Activated CD8-positive, alpha-beta T cell treated with anti-CD3 and anti-CD28 coated beads, Interleukin-2, amount 10 ng/mL, durations not matched to agents 7 days and 5 days (primary cell): ENCODE results near the gene OGG1. TPM values are rescaled to one million over a fixed set of nuclear protein-coding genes. Genes with fewer than 3 reads are reported as not detected.

Source experiments
- ATAC-seq: fragments of 150-1000 bp; cut with Tn5 transposase; one replicate; pipeline ENCODE4 v1.10.0; 2021; ENCODE audit warnings: moderate library complexity
- CTCF ChIA-PET: fragments of 350-600 bp; sonication (Branson Sonifier 250); formaldehyde crosslinking; loops from one replicate; lab custom pipeline; 2021; ENCODE audit warnings: antibody characterized with exemption; lab: Charles Lee
- POLR2A ChIA-PET: fragments of 350-600 bp; sonication (Branson Sonifier 250); formaldehyde crosslinking; loops from one replicate; lab custom pipeline; 2021; ENCODE audit warnings: antibody characterized with exemption; lab: Charles Lee
- DNase-seq: peaks from one replicate; pipeline ENCODE4 v3.0.0-alpha.2; 2020
- H3K27ac Mint-ChIP-seq: one replicate; pipeline ENCODE4 v1.8.0; 2021; ENCODE audit warnings: mild to moderate bottlenecking, mixed read lengths
- H3K27me3 Mint-ChIP-seq: one replicate; pipeline ENCODE4 v1.8.0; 2021; ENCODE audit warnings: low read depth, mixed read lengths
- H3K36me3 Mint-ChIP-seq: one replicate; pipeline ENCODE4 v1.8.0; 2021; ENCODE audit warnings: low read depth, mixed read lengths
- H3K4me1 Mint-ChIP-seq: one replicate; pipeline ENCODE4 v1.8.0; 2021; ENCODE audit warnings: low read depth, mixed read lengths
- H3K4me3 Mint-ChIP-seq: one replicate; pipeline ENCODE4 v1.8.0; 2021; ENCODE audit warnings: mild to moderate bottlenecking, mixed read lengths
- H3K9me3 Mint-ChIP-seq: one replicate; pipeline ENCODE4 v1.8.0; 2022; ENCODE audit warnings: mixed read lengths; ENCODE audit not compliant: insufficient read depth
- total RNA-seq, 2 experiments: library from RNA; stranded (reverse); gene quantifications; one replicate each; pipeline ENCODE4 v1.2.3, GENCODE V29; 2021

OGG1 gene
- total RNA-seq, 2 experiments from 2014 or later = 36.9 to 37.7 TPM

- Mint-ChIP-seq H3K4me3 (peak overlapping the region; percentile 20), H3K27ac (peak overlapping the region; percentile 97), H3K36me3 (peaks cover 42% of the 10 kb centered on the region), H3K27me3 (no peaks in the 10 kb centered on the region), H3K4me1 (peaks cover 66% of the 10 kb centered on the region), H3K9me3 (no peaks in the 10 kb centered on the region)
- DNase-seq = no peak
- ChIA-PET CTCF (no interaction called here), POLR2A (interaction anchor here (3.0 to 3.3 kb wide), 2 partner anchors 13 to 14 kb away, joined by 18 to 38 read pairs; partner anchors contain the start of genes ARPC4 and TADA3)
- no peak for ATAC-seq
Observed at GRCh38 chr3:9779075-9779593, 29.4 kb downstream of the OGG1 start.

GRCh38 chr3:9779721-9780457, 30.1 kb downstream of the OGG1 start:
- H3K4me1 Mint-ChIP-seq = peaks cover 66% of the 10 kb centered on the region
- ChIA-PET POLR2A (interaction anchor here (0.7 to 3.3 kb wide), 3 partner anchors 8 to 47 kb away, joined by 3 to 38 read pairs (median 3); partner anchors contain the start of genes ARPC4 and TADA3), CTCF (interaction anchor here (0.8 to 1.1 kb wide), 3 partner anchors 43 to 52 kb away, joined by 3 to 4 read pairs (median 3); no protein-coding TSS in a partner anchor)
- peaks cover 45% of the 10 kb centered on the region for H3K36me3 Mint-ChIP-seq
- H3K27ac Mint-ChIP-seq = peak overlapping the region; percentile 97
- H3K27me3 Mint-ChIP-seq = no peaks in the 10 kb centered on the region
- H3K9me3 Mint-ChIP-seq = no peaks in the 10 kb centered on the region
- peak overlapping the region; percentile 20 for H3K4me3 Mint-ChIP-seq
- DNase-seq (peak; percentile 77), ATAC-seq (peak; percentile 82)

GRCh38 chr3:9780458-9780812, 30.7 kb downstream of the OGG1 start:
- ChIA-PET POLR2A (interaction anchor here (1.3 to 3.3 kb wide), 2 partner anchors 11 to 48 kb away, joined by 3 to 38 read pairs; partner anchors contain the start of genes ARPC4 and TADA3), CTCF (interaction anchor here (0.8 to 1.1 kb wide), 3 partner anchors 44 to 53 kb away, joined by 3 to 4 read pairs (median 3); no protein-coding TSS in a partner anchor)
- DNase-seq = no peak
- Mint-ChIP-seq H3K36me3 (peaks cover 50% of the 10 kb centered on the region), H3K4me1 (peaks cover 64% of the 10 kb centered on the region), H3K27ac (peak overlapping the region; percentile 97), H3K27me3 (no peaks in the 10 kb centered on the region), H3K4me3 (peak overlapping the region; percentile 20), H3K9me3 (no peaks in the 10 kb centered on the region)
- peak; percentile 16 for ATAC-seq

GRCh38 chr3:9780910-9781309, 31.2 kb downstream of the OGG1 start:
- Mint-ChIP-seq H3K27me3 (no peaks in the 10 kb centered on the region), H3K9me3 (no peaks in the 10 kb centered on the region), H3K4me3 (peak overlapping the region; percentile 20), H3K4me1 (peaks cover 65% of the 10 kb centered on the region), H3K36me3 (peaks cover 54% of the 10 kb centered on the region), H3K27ac (peak overlapping the region; percentile 97)
- no peak for DNase-seq
- no peak for ATAC-seq
- ChIA-PET POLR2A (interaction anchor here (1.3 to 3.3 kb wide), 2 partner anchors 11 to 48 kb away, joined by 3 to 38 read pairs; partner anchors contain the start of genes ARPC4 and TADA3), CTCF (interaction anchor here (0.8 to 1.5 kb wide), 4 partner anchors 10 to 53 kb away, joined by 3 to 5 read pairs (median 4); no protein-coding TSS in a partner anchor)

- Mint-ChIP-seq H3K9me3 (no peaks in the 10 kb centered on the region), H3K36me3 (peaks cover 59% of the 10 kb centered on the region), H3K4me3 (peak overlapping the region; percentile 5), H3K4me1 (peaks cover 67% of the 10 kb centered on the region), H3K27me3 (no peaks in the 10 kb centered on the region), H3K27ac (peak overlapping the region; percentile 76)
- DNase-seq (no peak), ATAC-seq (no peak)
- CTCF ChIA-PET = interaction anchor here (1.0 to 2.0 kb wide), 9 partner anchors 10 to 151 kb away, joined by 3 to 8 read pairs (median 4); partner anchors contain the start of genes ARPC4, BRPF1, CRELD1 and OGG1
- POLR2A ChIA-PET = interaction anchor here (3.3 kb wide), 1 partner anchor 10 kb away, joined by 38 read pairs; the partner anchor contains the start of genes ARPC4 and TADA3
Observed at GRCh38 chr3:9781551-9781950, 31.8 kb downstream of the OGG1 start.

- peak overlapping the region; percentile 35 for H3K27ac Mint-ChIP-seq
Observed at GRCh38 chr3:9781978-9782603, 32.3 kb downstream of the OGG1 start.

GRCh38 chr3:9782770-9783169, 33.0 kb downstream of the OGG1 start:
- ATAC-seq (no peak), DNase-seq (no peak)
- CTCF ChIA-PET = interaction anchor here (0.6 to 2.0 kb wide), 8 partner anchors 10 to 243 kb away, joined by 3 to 8 read pairs (median 4); partner anchors contain the start of genes ARPC4, BRPF1, CRELD1 and TADA3
- Mint-ChIP-seq H3K36me3 (peaks cover 69% of the 10 kb centered on the region), H3K4me3 (no peak overlapping the region), H3K27me3 (no peaks in the 10 kb centered on the region), H3K27ac (no peak overlapping the region), H3K4me1 (peaks cover 67% of the 10 kb centered on the region), H3K9me3 (no peaks in the 10 kb centered on the region)
- POLR2A ChIA-PET = interaction anchor here (3.3 kb wide), 1 partner anchor 9 kb away, joined by 38 read pairs; the partner anchor contains the start of genes ARPC4 and TADA3

More at GRCh38 chr3:9781978-9782603, 32.3 kb downstream of the OGG1 start:
- POLR2A ChIA-PET = interaction anchor here (3.3 kb wide), 1 partner anchor 10 kb away, joined by 38 read pairs; the partner anchor contains the start of genes ARPC4 and TADA3
- CTCF ChIA-PET = interaction anchor here (0.6 to 2.0 kb wide), 11 partner anchors 9 to 243 kb away, joined by 3 to 8 read pairs (median 4); partner anchors contain the start of genes ARPC4, BRPF1, CRELD1 and OGG1
- peaks cover 64% of the 10 kb centered on the region for H3K36me3 Mint-ChIP-seq
- no peak overlapping the region for H3K4me3 Mint-ChIP-seq
- H3K4me1 Mint-ChIP-seq = peaks cover 67% of the 10 kb centered on the region
- ATAC-seq (no peak), DNase-seq (no peak)
- no peaks in the 10 kb centered on the region for H3K27me3 Mint-ChIP-seq
- no peaks in the 10 kb centered on the region for H3K9me3 Mint-ChIP-seq

- POLR2A ChIA-PET = interaction anchor here (1.1 kb wide), 1 partner anchor 9 kb away, joined by 3 read pairs; the partner anchor contains the start of gene ARPC4
- no peak for DNase-seq
- Mint-ChIP-seq H3K27ac (no peak overlapping the region), H3K4me3 (no peak overlapping the region), H3K36me3 (peaks cover 70% of the 10 kb centered on the region), H3K9me3 (no peaks in the 10 kb centered on the region), H3K4me1 (peaks cover 57% of the 10 kb centered on the region), H3K27me3 (no peaks in the 10 kb centered on the region)
- no peak for ATAC-seq
- CTCF ChIA-PET = interaction anchor here (1.0 kb wide), 1 partner anchor 21 kb away, joined by 3 read pairs; no protein-coding TSS in a partner anchor
Observed at GRCh38 chr3:9783954-9784353, 34.2 kb downstream of the OGG1 start.

GRCh38 chr3:9784965-9785364, 35.2 kb downstream of the OGG1 start:
- no peak for ATAC-seq
- Mint-ChIP-seq H3K27ac (no peak overlapping the region), H3K9me3 (no peaks in the 10 kb centered on the region), H3K4me3 (no peak overlapping the region), H3K4me1 (peaks cover 51% of the 10 kb centered on the region), H3K27me3 (no peaks in the 10 kb centered on the region), H3K36me3 (peaks cover 74% of the 10 kb centered on the region)
- no peak for DNase-seq
- POLR2A ChIA-PET = no interaction called here
- CTCF ChIA-PET = interaction anchor here (0.8 to 1.0 kb wide), 2 partner anchors 22 to 58 kb away, joined by 3 to 4 read pairs; no protein-coding TSS in a partner anchor

GRCh38 chr3:9785602-9786001, 35.9 kb downstream of the OGG1 start:
- Mint-ChIP-seq H3K36me3 (peaks cover 74% of the 10 kb centered on the region), H3K27me3 (no peaks in the 10 kb centered on the region), H3K4me1 (peaks cover 51% of the 10 kb centered on the region), H3K4me3 (no peak overlapping the region), H3K9me3 (no peaks in the 10 kb centered on the region), H3K27ac (peak overlapping the region; percentile 4)
- POLR2A ChIA-PET = interaction anchor here (1.0 kb wide), 1 partner anchor 8 kb away, joined by 3 read pairs; no protein-coding TSS in a partner anchor
- no peak for DNase-seq
- no peak for ATAC-seq
- CTCF ChIA-PET = interaction anchor here (0.8 to 1.2 kb wide), 2 partner anchors 58 to 146 kb away, joined by 4 read pairs; no protein-coding TSS in a partner anchor
